Measurements from ENCODE around the gene BZW1. TPM values are rescaled to one million over a fixed set of nuclear protein-coding genes. Genes with fewer than 3 reads are reported as not detected.
"Not testable (repeated sequence)": the region's sequence is repeated elsewhere in the genome, so short reads cannot be mapped to it uniquely, and the experiment has no call there.

BZW1 gene
- total RNA-seq, 3 donors from 2014 or later, result 466 to 484 (median 470) TPM

DNA sequence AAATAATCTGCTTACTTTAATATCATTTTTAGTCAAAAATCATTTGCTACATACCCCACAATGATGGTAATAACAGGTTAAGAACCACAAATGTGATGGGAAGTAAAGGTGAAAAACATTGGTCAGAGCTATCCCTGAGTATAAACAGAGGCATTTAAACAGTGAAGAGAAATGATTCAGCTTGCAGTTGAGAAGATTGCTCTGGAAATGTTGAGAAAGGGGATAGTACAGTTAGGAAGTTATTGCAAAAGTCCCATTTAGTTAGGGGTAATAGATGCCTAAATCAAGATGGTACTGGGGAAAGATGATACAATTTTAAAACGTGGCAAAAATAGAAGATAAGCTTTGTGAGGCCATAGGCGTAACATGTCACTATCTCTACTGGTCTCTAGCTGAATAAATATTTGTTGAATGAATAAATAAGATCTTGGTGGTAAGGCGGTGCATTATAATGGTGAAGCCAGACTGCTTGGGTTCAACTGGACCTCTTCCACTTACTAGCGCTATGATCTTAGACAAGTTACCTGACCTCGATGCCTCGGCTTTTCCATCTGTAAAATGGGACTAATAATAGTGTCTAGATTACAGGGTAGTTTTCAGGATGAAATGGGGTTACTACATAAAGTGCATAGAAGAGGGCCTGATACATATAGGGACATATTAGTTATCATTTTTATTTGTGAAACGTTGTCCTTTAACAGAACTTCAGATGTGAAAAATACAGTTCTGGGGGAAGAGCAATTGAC is 2.0 kb upstream of the BZW1 start:
- peak overlapping the region; percentile 100 for H3K4me3 Mint-ChIP-seq

DNA sequence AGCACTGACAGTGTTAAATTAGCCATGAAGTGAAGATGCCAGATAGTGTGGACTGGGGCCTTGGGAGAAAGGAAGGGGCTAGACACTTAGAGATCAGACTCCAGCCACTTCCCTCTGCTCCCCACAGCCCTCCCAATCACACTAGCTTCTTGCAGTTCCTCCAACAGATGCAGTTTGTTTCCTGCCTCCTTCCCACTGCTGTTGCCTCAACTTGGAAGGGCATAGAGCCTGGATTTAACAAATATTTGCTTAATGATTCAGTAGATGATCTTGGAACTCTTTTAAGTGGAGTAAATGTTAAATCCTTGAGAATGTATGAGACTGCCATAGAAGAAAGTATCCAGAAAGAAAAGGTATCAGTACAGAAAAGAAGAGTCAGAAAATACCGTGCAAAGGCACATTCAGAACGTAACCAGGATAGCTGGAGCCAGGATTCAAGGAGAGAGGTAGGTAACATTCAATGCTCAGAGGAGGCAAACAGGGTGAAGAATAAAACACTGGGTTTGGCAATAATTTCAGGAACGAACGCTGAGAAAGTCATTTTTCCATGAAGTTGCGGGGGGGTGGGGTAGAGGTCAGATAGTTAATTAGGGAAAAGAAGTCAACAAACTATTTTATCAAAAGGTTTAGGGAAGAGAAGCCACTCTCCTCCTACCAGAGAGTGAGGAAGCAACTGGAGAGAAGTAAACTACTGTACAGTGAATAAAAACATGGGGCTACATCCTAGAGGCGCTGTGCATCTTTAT is 1.3 kb upstream of the BZW1 start:
- H3K27me3 Mint-ChIP-seq (ENCODE audit: low read depth), result no peaks in the 10 kb centered on the region
- peak overlapping the region; percentile 100 for H3K4me3 Mint-ChIP-seq
- ATAC-seq, result no peak
- DNase-seq, result no peak
- peaks cover 21% of the 10 kb centered on the region for H3K36me3 Mint-ChIP-seq (ENCODE audit: insufficient read depth)
- no peaks in the 10 kb centered on the region for H3K9me3 Mint-ChIP-seq
- peaks cover 41% of the 10 kb centered on the region for H3K4me1 Mint-ChIP-seq (ENCODE audit: low read depth)

More for the DNA sequence above, 2.0 kb upstream of the BZW1 start:
- Mint-ChIP-seq H3K4me1 (ENCODE audit: low read depth) (peaks cover 34% of the 10 kb centered on the region), H3K9me3 (no peaks in the 10 kb centered on the region), H3K27me3 (ENCODE audit: low read depth) (no peaks in the 10 kb centered on the region), H3K36me3 (ENCODE audit: insufficient read depth) (peaks cover 14% of the 10 kb centered on the region)
- ATAC-seq (no peak), DNase-seq (no peak)

DNA sequence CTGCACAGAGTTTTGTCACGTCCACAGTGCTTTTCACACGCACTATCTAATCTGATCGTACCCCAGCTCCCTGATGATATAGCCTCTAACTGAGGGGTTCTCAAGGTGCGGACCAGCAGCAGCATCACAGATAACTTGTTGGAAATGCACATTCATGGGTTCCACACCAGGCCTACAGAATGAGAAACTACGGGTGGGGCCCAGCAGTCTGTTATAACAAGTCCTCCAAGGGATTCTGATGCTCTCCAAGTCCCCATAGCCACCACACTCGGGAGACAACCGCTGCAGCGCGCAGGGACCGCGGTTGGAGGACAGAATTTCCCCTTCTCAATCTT is 745 bp upstream of the BZW1 start:
- peaks cover 47% of the 10 kb centered on the region for H3K4me1 Mint-ChIP-seq (ENCODE audit: low read depth)
- H3K27me3 Mint-ChIP-seq (ENCODE audit: low read depth), result no peaks in the 10 kb centered on the region
- H3K4me3 Mint-ChIP-seq, result peak overlapping the region; percentile 100
- peaks cover 27% of the 10 kb centered on the region for H3K36me3 Mint-ChIP-seq (ENCODE audit: insufficient read depth)
- DNase-seq (no peak), ATAC-seq (no peak)
- no peaks in the 10 kb centered on the region for H3K9me3 Mint-ChIP-seq

DNA sequence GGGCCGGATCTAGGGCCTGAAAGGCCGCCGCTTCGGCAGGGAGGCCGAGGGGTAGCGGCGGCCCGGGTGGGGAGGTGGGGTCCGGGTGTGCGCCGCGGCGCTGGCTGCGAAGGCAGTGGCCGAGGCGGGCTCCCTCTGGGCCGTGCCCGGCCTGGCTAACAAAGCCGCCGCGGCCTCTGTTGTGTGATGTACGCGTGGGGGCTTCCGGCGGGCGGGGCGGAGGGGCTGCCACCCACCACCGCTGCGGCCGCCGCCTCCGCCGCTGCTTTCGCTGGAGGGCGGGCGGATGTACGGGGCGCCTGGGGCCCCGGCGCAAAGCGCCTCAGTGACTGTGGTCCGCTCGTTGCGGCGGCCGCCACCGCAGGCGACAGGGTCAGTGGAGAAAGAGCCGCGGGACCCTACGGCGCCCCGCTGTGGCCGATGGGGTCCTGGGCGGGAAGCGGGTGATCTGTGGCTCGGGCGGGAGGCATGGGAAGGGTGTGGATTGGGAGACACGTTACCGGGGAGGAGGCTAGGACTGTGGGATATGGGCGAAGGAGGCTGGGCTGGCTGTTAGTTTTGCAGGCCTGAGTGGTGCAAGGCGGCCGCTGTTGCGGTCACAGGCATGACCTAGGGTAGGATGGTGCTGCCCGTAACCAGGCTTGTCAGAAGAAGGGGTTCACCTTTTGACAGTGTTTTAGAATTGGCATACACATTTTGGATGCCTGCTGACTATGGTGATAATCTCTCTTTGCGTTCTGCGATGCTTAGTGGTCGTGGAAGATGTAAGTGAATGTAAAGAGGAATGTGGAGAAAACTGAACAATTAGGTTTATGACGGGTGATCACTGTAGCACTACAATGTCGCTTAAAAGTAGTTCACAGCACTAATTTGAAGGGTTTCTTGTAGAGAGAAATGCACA is 662 bp downstream of the BZW1 start:
- ATAC-seq (peak; percentile 43 to 47), DNase-seq (peak; percentile 56)
- H3K9me3 Mint-ChIP-seq, result no peaks in the 10 kb centered on the region
- H3K4me3 Mint-ChIP-seq, result peak overlapping the region; percentile 100
- H3K27me3 Mint-ChIP-seq (ENCODE audit: low read depth), result no peaks in the 10 kb centered on the region
- H3K36me3 Mint-ChIP-seq (ENCODE audit: insufficient read depth), result peaks cover 39% of the 10 kb centered on the region
- peaks cover 54% of the 10 kb centered on the region for H3K4me1 Mint-ChIP-seq (ENCODE audit: low read depth)

DNA sequence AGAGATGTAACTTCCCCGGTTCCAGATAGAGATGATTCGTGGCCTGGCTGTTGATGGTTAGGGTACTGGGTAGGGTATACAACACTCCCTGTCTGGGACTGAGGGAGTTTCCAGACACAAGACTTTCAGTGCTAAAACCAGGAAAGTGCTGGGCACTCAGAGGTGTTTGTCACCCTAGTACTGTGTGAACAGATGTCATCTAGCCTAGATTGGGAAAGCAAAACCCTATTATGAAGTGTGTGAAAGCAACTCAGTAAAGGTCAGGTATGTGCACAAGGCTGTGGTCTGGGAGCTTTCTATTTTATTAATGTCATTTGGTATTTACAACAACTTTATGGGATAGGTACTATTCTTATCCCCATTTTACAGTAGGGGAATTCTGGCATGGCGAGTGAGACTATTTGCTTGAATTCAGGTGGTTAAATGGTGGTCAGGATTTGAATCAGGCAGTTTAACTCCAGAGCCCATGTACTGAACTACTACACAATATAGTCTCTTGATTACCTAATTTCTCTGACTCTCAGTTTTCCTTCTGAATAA is 2.6 kb downstream of the BZW1 start:
- Mint-ChIP-seq H3K4me3 (peak overlapping the region; percentile 73), H3K9me3 (no peaks in the 10 kb centered on the region), H3K27me3 (ENCODE audit: low read depth) (no peaks in the 10 kb centered on the region), H3K36me3 (ENCODE audit: insufficient read depth) (peaks cover 55% of the 10 kb centered on the region), H3K4me1 (ENCODE audit: low read depth) (peaks cover 56% of the 10 kb centered on the region)
- DNase-seq (no peak), ATAC-seq (peak; percentile 14 to 20)

DNA sequence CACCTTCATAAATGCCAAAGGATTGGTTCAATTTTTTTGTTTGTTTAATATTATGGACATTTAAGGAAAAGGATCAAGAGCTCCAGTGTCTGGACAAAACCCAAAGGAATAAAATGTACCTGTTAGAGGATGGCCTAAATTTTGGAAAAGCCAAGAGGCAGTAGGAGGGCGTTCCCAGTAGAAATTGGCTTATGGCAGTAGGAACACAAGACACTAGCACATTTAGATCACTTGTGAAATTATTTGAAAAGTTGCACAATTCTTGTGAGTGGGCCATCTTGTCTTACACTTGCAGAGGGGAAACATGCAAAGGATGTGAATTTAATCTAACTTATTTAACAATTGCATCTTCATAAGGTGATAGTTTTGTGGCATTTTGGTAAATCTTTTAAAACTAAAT is 3.2 kb downstream of the BZW1 start:
- Mint-ChIP-seq H3K36me3 (ENCODE audit: insufficient read depth) (peaks cover 55% of the 10 kb centered on the region), H3K9me3 (no peaks in the 10 kb centered on the region), H3K4me3 (peak overlapping the region; percentile 73), H3K4me1 (ENCODE audit: low read depth) (peaks cover 52% of the 10 kb centered on the region), H3K27me3 (ENCODE audit: low read depth) (no peaks in the 10 kb centered on the region)
- ATAC-seq, result no peak
- no peak for DNase-seq

DNA sequence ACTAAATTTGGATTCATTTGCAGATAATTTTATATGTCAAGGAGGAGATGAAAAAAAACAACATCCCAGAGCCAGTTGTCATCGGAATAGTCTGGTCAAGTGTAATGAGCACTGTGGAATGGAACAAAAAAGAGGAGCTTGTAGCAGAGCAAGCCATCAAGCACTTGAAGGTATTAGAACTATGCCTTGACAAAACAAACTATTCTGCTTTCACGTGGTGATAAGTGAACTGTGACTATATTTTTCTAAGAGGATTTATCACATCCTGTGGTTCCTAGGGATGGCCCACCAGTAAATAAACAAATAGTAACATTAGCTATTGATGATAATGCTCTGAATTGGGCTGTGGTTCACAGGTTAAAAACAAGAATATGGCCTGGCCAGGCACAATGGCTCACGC is 7.0 kb downstream of the BZW1 start:
- ATAC-seq; H3K9me3 Mint-ChIP-seq; H3K4me3 Mint-ChIP-seq; DNase-seq; H3K27me3 Mint-ChIP-seq (ENCODE audit: low read depth): not testable (repeated sequence)
- peaks cover 32% of the 10 kb centered on the region for H3K4me1 Mint-ChIP-seq (ENCODE audit: low read depth)
- H3K36me3 Mint-ChIP-seq (ENCODE audit: insufficient read depth), result peaks cover 67% of the 10 kb centered on the region

DNA sequence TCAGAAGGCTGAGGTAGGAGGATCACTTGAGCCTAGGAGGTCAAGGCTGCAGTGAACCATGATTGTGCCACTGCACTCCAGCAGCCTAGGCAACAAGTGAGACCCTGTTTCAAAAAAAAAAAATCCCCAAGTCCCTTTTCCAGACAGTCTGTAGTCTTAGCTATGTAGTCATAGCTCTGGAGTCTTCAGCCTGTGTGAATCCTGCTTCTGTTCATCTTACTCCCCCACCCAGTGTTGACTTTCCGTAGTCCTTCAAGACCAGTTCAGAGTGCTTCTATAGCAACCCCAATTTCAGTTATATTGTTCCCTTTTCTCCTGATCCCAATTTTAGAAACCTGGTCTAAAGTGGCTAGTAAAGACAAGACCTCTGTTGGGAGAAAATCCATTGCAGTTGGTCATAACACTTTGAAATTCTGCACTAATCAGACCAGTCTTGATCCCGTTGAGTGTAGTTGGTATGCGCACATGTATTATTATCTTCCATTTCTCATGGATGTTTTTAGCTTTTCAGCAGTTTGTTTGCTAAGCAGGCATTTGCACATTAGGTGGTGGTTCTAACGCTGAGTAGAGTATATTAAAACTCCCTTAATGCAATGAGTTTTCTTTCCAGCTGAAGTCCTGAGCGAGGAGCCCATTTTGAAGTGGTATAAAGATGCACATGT is 9.0 kb downstream of the BZW1 start:
- Mint-ChIP-seq H3K36me3 (ENCODE audit: insufficient read depth) (peaks cover 50% of the 10 kb centered on the region), H3K4me3 (no peak overlapping the region), H3K27me3 (ENCODE audit: low read depth) (no peaks in the 10 kb centered on the region), H3K9me3 (no peaks in the 10 kb centered on the region), H3K4me1 (ENCODE audit: low read depth) (peaks cover 12% of the 10 kb centered on the region)
- ATAC-seq, result no peak
- DNase-seq, result no peak

DNA sequence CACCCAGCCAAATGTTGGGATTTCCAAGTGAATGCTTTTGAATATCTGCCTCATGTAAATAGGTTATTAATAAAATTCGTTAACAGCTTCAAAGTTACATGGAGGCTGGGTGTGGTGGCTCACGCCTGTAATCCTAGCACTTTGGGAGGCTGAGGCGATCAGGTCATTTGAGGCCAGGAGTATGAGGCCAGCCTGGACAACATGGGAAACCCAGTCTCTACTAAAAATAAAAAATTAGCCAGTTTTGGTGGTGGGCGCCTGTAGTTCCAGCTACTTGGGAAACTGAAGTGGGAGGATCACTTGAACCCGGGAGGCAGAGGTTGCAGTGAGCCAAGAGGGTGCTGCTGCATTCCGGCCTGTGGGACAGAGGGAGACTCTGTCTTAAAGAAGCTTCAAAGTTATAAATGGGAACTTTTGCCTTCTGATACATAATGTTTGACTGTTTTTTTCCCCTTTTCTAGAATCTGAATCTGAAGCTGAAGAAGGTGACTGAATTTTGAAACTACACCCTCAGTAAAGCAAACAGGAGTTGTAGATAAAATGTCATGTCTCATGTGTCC is 10.1 kb downstream of the BZW1 start:
- DNase-seq (no peak), ATAC-seq (no peak)
- Mint-ChIP-seq H3K4me3 (no peak overlapping the region), H3K9me3 (no peaks in the 10 kb centered on the region), H3K4me1 (ENCODE audit: low read depth) (peaks cover 3% of the 10 kb centered on the region), H3K27me3 (ENCODE audit: low read depth) (no peaks in the 10 kb centered on the region), H3K36me3 (ENCODE audit: insufficient read depth) (peaks cover 41% of the 10 kb centered on the region)

DNA sequence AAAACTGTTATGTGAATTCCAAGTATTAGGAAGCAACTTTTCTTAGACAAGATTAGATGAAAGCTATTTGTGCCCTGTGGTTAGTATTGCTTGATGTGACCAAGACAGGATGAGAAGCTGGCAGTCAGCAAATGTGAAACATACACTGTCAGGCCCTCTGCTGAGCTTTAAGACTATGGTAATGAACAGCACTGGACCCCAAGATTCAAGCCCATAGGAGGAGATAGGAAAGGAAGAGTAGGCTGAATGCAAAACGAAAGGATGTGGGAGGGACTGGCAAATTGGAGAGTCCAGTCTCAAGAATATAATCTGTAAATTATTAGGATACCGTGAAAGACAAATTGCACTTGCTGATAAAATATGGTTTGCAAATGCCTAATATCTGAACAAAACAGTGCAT is 16.4 kb downstream of the BZW1 start:
- H3K27me3 Mint-ChIP-seq (ENCODE audit: low read depth), result no peaks in the 10 kb centered on the region
- DNase-seq, result no peak
- ATAC-seq, result peak in 1 of 2 donors; percentile 38
- H3K36me3 Mint-ChIP-seq (ENCODE audit: insufficient read depth), result peaks cover 7% of the 10 kb centered on the region
- no peaks in the 10 kb centered on the region for H3K9me3 Mint-ChIP-seq
- H3K4me1 Mint-ChIP-seq (ENCODE audit: low read depth), result no peaks in the 10 kb centered on the region
- H3K4me3 Mint-ChIP-seq, result no peak overlapping the region

DNA sequence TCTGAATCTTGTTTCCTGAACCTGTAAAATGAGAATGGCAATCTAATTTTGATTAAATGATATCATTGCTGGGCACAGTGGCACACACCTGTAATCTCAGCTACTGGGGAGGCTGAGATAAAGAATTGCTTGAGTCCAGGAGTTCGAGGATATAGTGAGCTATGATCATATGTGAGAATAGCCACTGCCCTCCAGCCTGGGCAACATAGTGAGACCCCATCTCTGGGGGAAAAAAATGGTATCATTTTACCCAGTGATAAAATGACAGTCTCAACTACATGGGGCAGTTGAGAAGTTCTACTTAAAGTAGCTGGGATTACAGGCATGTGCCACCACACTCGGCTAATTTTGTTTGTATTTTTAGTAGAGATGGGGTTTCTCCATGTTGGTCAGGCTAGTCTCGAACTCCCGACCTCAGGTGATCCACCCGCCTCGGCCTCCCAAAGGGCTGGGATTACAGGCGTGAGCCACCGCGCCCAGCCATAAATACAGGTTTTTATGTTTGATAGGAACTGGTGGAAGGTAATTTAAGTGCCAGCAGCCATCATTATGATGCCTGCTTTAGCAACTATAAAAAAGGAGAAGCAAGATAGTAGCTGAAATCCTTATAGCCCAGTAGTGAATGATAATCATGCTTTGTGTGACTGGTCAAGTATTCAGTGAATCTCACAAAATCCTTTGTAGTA is 17.0 kb downstream of the BZW1 start:
- ATAC-seq (no peak), DNase-seq (no peak)
- Mint-ChIP-seq H3K4me1 (ENCODE audit: low read depth) (no peaks in the 10 kb centered on the region), H3K4me3 (no peak overlapping the region), H3K9me3 (peaks cover 2% of the 10 kb centered on the region), H3K36me3 (ENCODE audit: insufficient read depth) (peaks cover 7% of the 10 kb centered on the region), H3K27me3 (ENCODE audit: low read depth) (no peaks in the 10 kb centered on the region)

DNA sequence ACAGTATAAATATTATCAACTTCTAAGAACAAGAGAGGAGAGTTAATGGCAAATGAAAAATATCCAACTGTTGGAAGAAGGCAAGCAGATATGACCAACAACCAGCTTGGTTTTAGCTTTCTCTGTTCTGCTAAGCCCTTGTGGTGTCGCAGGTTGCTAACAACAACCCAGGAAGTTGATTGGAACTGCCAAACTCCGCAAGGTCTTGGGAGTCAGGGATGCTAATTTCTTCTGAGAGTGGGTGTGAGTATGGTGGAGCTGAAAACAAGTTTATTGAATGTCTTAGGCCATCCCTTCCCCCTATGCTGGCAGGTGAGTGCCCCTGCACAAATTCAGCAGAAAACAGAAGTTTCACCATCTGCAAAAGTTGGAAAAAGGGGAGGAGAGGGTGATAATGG is 17.5 kb downstream of the BZW1 start:
- H3K4me1 Mint-ChIP-seq (ENCODE audit: low read depth), result no peaks in the 10 kb centered on the region
- peaks cover 3% of the 10 kb centered on the region for H3K9me3 Mint-ChIP-seq
- no peak overlapping the region for H3K4me3 Mint-ChIP-seq
- H3K27me3 Mint-ChIP-seq (ENCODE audit: low read depth), result no peaks in the 10 kb centered on the region
- DNase-seq, result no peak
- H3K36me3 Mint-ChIP-seq (ENCODE audit: insufficient read depth), result peaks cover 7% of the 10 kb centered on the region
- no peak for ATAC-seq

DNA sequence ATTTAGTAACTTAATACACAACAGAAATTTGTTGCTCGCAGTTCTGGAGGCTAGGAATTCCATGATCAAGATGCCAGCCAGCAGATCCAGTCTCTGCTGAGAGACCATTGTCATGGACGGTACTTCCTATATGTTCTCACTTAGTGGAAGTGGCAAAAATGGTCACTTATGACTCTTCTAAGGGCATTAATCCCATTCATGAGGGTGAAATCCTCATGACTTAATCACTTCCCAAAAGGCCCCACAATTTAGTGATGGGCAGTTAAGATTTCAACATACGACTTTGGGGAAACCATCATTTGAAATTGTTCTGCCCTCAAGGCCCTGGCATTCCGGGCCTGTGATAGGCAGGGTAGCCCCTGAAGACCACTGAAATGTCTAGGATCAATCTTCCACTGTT is 23.0 kb downstream of the BZW1 start:
- Mint-ChIP-seq H3K4me3 (no peak overlapping the region), H3K9me3 (peaks cover 14% of the 10 kb centered on the region), H3K36me3 (ENCODE audit: insufficient read depth) (no peaks in the 10 kb centered on the region), H3K4me1 (ENCODE audit: low read depth) (no peaks in the 10 kb centered on the region), H3K27me3 (ENCODE audit: low read depth) (no peaks in the 10 kb centered on the region)
- no peak for ATAC-seq
- no peak for DNase-seq

Data from activated T-cell treated with anti-CD3 and anti-CD28 coated beads, Interleukin-2, amount 50 U/mL, for 4 hours (primary cell).